ENCODE data around the gene IL9.

Gene IL9

DNA sequence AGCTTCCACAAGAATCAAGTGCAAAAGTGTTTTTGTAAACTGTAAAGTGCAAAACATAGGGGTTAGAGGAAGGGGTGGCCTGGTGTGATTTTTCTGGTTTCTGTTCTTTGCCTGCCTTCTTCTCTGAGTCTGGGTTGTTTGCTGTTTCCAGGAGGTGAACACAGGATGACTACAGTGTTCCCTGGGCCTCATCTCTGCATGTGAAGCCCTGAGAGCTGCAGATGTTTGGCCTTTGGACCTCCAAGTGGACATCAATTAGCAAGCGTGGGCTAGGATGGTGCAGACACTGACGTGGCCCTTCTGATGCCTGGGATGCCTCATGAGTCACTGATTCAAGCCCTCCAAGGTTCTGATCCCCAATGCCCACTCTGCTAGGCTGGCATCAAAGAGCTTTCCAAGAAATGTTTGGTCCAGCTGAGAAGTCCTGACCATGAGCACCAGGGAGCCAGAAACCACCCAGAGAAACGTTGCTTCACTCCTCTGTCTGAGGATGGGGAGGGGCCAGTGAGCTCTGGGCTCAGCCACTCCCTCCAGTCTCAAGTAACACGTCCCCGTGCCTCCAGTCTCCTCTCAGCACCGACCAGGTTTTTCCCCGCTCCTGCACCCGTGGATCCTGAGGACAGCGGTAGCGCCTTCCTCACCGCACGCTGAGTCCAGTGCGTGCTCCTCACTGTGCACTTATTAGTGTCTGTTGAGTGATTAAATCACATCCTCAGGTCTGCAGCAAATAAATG, 7.6 kb downstream of the IL9 start:
- DNase-seq (ENCODE audit: extremely low spot score), result no peak
- ChIA-PET POLR2A (no interaction called here), CTCF (interaction anchor here (0.8 to 7.7 kb wide), 12 partner anchors 9 to 882 kb away, joined by 3 to 50 read pairs (median 4); no protein-coding TSS in a partner anchor)
- TF ChIP-seq, protein P1, sequence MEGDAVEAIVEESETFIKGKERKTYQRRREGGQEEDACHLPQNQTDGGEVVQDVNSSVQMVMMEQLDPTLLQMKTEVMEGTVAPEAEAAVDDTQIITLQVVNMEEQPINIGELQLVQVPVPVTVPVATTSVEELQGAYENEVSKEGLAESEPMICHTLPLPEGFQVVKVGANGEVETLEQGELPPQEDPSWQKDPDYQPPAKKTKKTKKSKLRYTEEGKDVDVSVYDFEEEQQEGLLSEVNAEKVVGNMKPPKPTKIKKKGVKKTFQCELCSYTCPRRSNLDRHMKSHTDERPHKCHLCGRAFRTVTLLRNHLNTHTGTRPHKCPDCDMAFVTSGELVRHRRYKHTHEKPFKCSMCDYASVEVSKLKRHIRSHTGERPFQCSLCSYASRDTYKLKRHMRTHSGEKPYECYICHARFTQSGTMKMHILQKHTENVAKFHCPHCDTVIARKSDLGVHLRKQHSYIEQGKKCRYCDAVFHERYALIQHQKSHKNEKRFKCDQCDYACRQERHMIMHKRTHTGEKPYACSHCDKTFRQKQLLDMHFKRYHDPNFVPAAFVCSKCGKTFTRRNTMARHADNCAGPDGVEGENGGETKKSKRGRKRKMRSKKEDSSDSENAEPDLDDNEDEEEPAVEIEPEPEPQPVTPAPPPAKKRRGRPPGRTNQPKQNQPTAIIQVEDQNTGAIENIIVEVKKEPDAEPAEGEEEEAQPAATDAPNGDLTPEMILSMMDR (IDR thresholded peaks at IDR 0.05; ENCODE audit: control extremely low read depth, extremely low read depth, low read depth, missing control alignments), result no peak

DNA sequence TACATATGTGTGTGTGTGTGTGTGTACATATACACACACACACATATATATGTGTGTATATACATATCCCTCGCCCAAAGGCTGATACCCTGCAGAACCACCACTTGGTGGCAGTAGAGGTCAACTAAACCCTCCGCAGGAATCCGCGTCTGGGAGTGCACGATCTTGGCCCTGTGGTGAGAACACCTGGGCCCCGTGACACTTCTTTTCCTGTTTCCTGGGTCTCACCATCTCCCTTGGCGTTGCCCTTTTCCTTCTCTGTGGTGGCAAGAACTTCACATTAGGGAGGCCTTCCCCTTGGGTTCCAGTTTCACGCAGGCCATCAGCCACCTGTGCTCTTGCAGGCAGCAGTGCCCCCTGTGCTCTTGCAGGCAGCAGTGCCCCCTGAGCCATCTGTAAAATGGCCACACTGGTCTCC, 8.2 kb downstream of the IL9 start:
- TF ChIP-seq, protein P1 (IDR thresholded peaks at IDR 0.05; ENCODE audit: control extremely low read depth, extremely low read depth, low read depth, missing control alignments), result peak; percentile 78
- POLR2A ChIA-PET, result no interaction called here
- CTCF ChIA-PET, result interaction anchor here (0.8 to 7.7 kb wide), 7 partner anchors 9 to 882 kb away, joined by 3 to 50 read pairs (median 4); no protein-coding TSS in a partner anchor
- peak; percentile 72 for DNase-seq (ENCODE audit: extremely low spot score)

DNA sequence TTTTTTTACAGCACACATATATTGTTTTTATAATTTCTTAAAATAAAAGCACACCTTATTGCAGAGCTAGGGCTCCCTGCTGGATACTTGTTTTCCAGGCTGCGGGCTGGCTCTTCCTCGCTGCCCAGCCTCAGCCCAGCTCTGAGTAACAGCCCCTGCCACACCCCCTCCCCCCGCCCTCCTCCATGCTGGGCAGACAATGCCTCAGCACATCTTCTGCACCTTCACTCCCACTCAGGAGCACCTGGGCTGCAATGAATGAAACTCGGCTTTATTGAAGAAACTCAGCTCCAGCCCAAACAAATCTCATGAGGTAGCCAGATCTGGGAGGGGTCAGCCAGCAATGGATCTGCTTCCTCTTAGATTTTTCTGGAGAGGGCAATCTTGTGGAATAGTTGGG, 9.5 kb downstream of the IL9 start:
- TF ChIP-seq, protein P1 (IDR thresholded peaks at IDR 0.05; ENCODE audit: control extremely low read depth, extremely low read depth, low read depth, missing control alignments), result no peak
- DNase-seq (ENCODE audit: extremely low spot score), result no peak
- POLR2A ChIA-PET, result no interaction called here
- CTCF ChIA-PET, result interaction anchor here (0.9 to 1.5 kb wide), 3 partner anchors 12 to 326 kb away, joined by 3 to 12 read pairs (median 4); no protein-coding TSS in a partner anchor

DNA sequence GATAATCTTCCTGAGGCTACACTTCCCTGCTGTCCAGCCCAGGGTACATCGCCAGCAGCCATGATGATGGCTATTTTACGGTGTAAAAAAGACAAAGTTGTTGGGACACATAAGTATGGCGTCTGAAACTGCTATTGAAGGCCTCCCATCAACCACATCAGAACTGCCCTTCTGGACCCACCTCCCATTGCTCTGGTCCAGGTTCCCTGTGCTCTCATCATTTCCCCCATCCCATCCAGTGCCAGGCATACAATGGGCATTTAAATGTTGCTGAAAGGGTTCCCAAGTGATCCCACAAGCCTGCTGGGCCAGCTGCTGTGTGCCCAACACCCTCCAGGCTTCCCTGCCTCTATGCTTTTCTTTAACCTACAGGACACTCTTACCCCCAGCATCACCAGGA, 10.6 kb downstream of the IL9 start:
- TF ChIP-seq, protein P1 (IDR thresholded peaks at IDR 0.05; ENCODE audit: control extremely low read depth, extremely low read depth, low read depth, missing control alignments), result no peak
- CTCF ChIA-PET, result interaction anchor here (0.6 to 1.2 kb wide), 2 partner anchors 10 to 182 kb away, joined by 3 to 4 read pairs; no protein-coding TSS in a partner anchor
- POLR2A ChIA-PET, result no interaction called here
- no peak for DNase-seq (ENCODE audit: extremely low spot score)

DNA sequence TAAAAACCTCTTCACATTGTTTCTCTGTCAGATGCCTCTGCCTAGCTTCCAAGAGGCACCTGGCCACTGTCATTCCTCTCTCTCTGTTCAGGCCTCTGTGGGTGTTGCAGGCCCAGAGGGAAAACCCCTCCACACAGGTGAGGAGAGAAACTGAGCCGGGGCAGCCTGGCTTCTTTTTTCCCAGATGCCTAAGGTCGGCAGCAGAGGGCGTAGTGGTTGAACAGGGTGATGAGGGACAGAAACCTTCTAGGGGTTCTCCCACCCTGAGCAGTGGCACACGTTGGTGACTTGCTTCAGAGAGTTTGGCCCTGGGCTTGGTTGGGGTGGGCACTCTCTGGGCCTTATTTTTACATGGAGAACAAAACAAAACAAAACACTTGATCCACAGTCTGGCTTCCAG, 12.2 kb downstream of the IL9 start:
- peak; percentile 32 for DNase-seq (ENCODE audit: extremely low spot score)
- TF ChIP-seq, protein P1 (IDR thresholded peaks at IDR 0.05; ENCODE audit: control extremely low read depth, extremely low read depth, low read depth, missing control alignments), result peak; percentile 29
- ChIA-PET CTCF (interaction anchor here (1.0 to 3.6 kb wide), 2 partner anchors 8 to 9 kb away, joined by 4 to 12 read pairs; no protein-coding TSS in a partner anchor), POLR2A (no interaction called here)

DNA sequence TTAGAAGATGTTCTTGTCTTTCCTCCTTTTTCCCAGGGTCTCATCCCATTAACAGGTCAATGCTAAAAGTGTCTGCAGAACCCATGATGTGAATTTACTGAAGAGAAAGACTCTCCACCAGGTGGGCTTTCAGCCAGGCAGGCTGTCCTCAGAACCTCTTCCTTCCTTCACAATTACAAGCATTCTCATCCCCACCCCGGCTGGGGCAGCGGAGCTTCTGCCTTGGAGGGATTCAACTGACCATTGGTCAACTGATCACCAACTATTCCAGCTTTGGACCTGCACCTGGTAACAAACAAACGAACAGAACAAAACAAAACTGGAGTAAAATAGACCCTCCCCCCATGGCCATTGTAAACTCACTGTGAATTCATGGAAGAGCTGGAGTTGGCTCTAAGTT, 12.6 kb downstream of the IL9 start:
- CTCF ChIA-PET, result interaction anchor here (1.0 to 3.6 kb wide), 3 partner anchors 8 to 11 kb away, joined by 4 to 12 read pairs (median 4); no protein-coding TSS in a partner anchor
- no peak for DNase-seq (ENCODE audit: extremely low spot score)
- TF ChIP-seq, protein P1 (IDR thresholded peaks at IDR 0.05; ENCODE audit: control extremely low read depth, extremely low read depth, low read depth, missing control alignments), result no peak
- POLR2A ChIA-PET, result no interaction called here
